ENCODE results near the gene DUS4L. TPM values are rescaled to one million over a fixed set of nuclear protein-coding genes. Genes with fewer than 3 reads are reported as not detected.

Gene DUS4L
- total and polyA plus RNA-seq, 2 donors (not counting 3 experiments of a cell fraction or from before 2014, with no cell fraction given) = 2.5 to 9.6 TPM

DNA sequence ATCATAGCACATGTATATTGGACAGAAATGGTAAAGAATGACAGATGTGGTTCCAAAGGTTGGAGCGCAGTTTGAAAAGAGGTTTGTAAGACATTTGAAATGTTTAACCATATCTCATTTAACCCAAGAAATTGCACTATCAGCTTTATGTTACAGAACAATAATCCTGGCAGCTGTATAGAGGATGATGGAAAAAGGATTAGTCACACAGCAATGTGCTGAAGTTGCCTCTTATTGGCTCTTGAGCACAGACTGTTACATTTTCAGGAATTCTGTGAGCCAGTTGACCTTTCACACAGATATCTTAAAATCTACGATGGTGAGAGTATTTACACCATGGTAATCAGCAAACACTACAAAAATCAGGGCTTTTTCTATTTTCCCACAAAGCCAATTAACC lies 3.9 kb upstream of the DUS4L start:
- Histone ChIP-seq H3K9me1 (replicated peaks; ENCODE audit: control insufficient read depth, extremely low read depth, insufficient read depth, low read length) (no peaks in the 10 kb centered on the region), H3K9ac (replicated peaks; ENCODE audit: extremely low read depth, insufficient read depth, low read length) (no peak overlapping the region), H3K4me3 (replicated peaks in 1 of 3; ENCODE audit: insufficient read depth in 1 of 3, low read depth in 1 of 3, low read length in 3 of 3) (no peak overlapping the region), H3K79me2 (ENCODE audit: control insufficient read depth, insufficient read depth, low read length) (peaks cover 38% of the 10 kb centered on the region), H3K4me2 (ENCODE audit: insufficient read depth, low read length) (no peak overlapping the region), H3K27me3 (ENCODE audit: control insufficient read depth in 2 of 2, insufficient read depth in 2 of 2, low read length in 2 of 2) (no peaks in the 10 kb centered on the region), H3K4me1 (ENCODE audit: control insufficient read depth, extremely low read depth, insufficient read depth, low read length) (peaks cover 24% of the 10 kb centered on the region), H2AFZ (ENCODE audit: low read depth, low read length) (no peak overlapping the region), H4K20me1 (replicated peaks; ENCODE audit: control insufficient read depth, extremely low read depth, insufficient read depth, low read length) (no peaks in the 10 kb centered on the region), H3K27ac (ENCODE audit: insufficient read depth, low read depth, low read length) (no peak overlapping the region), H3K36me3 (ENCODE audit: control insufficient read depth in 2 of 2, extremely low read depth in 1 of 2, insufficient read depth in 2 of 2, low read length in 2 of 2) (peaks cover 0 to 8% of the 10 kb centered on the region in 2 experiments), H3K9me3 (replicated peaks; ENCODE audit: control insufficient read depth, insufficient read depth, low read length) (no peaks in the 10 kb centered on the region)
- DNase-seq (ENCODE audit: low read depth, low spot score) (peak; percentile 57), FAIRE-seq (peak; percentile 54)
- ChIA-PET CTCF (interaction anchor here (1.0 kb wide), 1 partner anchor 9 kb away, joined by 3 read pairs; no protein-coding TSS in a partner anchor), POLR2A (no interaction called here)
- no peak for TF ChIP-seq POLR2AphosphoS5 (IDR thresholded peaks at IDR 0.05; ENCODE audit: insufficient read depth, low read depth, low read length)
- peak; percentile 22 for TF ChIP-seq JUN (IDR thresholded peaks at IDR 0.05; ENCODE audit: borderline replicate concordance, insufficient read depth, insufficient read length, low read depth)
- TF ChIP-seq MYC (IDR thresholded peaks at IDR 0.05; ENCODE audit: low read depth, low read length) = no peak
- TF ChIP-seq FOS (IDR thresholded peaks at IDR 0.05; ENCODE audit: borderline replicate concordance, insufficient read depth, low read length) = no peak
- no peak for TF ChIP-seq POLR2A (IDR thresholded peaks at IDR 0.05; ENCODE audit: low read depth, low read length)
- TF ChIP-seq EZH2 (IDR thresholded peaks at IDR 0.05; ENCODE audit: borderline replicate concordance, low read depth, low read length, severe bottlenecking) = no peak
- TF ChIP-seq, protein P1, sequence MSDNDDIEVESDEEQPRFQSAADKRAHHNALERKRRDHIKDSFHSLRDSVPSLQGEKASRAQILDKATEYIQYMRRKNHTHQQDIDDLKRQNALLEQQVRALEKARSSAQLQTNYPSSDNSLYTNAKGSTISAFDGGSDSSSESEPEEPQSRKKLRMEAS (IDR thresholded peaks at IDR 0.05; ENCODE audit: insufficient read depth, insufficient read length) = no peak
- peak; percentile 23 for TF ChIP-seq GATA2 (IDR thresholded peaks at IDR 0.05; ENCODE audit: insufficient read depth, insufficient read length, low read depth, low read length)
- TF ChIP-seq, protein P2, sequence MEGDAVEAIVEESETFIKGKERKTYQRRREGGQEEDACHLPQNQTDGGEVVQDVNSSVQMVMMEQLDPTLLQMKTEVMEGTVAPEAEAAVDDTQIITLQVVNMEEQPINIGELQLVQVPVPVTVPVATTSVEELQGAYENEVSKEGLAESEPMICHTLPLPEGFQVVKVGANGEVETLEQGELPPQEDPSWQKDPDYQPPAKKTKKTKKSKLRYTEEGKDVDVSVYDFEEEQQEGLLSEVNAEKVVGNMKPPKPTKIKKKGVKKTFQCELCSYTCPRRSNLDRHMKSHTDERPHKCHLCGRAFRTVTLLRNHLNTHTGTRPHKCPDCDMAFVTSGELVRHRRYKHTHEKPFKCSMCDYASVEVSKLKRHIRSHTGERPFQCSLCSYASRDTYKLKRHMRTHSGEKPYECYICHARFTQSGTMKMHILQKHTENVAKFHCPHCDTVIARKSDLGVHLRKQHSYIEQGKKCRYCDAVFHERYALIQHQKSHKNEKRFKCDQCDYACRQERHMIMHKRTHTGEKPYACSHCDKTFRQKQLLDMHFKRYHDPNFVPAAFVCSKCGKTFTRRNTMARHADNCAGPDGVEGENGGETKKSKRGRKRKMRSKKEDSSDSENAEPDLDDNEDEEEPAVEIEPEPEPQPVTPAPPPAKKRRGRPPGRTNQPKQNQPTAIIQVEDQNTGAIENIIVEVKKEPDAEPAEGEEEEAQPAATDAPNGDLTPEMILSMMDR (IDR thresholded peaks at IDR 0.05; ENCODE audit: extremely low read depth in 1 of 2, insufficient read depth in 1 of 2, low read depth in 1 of 2, low read length in 2 of 2) = no peak
- no TSS peak for BruUV-seq (replicated peaks)
- dilution Hi-C loops (cut with MboI; ENCODE audit: extremely low pct_ligation_motif_present, low sequenced_read_pairs) (no loop called here), intact Hi-C loops (cut with micrococcal nuclease) (loop anchor here (5.0 to 10.0 kb wide), 2 partner anchors 98 to 165 kb away; no protein-coding TSS in a partner anchor)

Measured in endothelial cell of umbilical vein (primary cell).